ENCODE data around the gene EPOP.

- TF ChIP-seq EZH2phosphoT487 (IDR thresholded peaks at IDR 0.05; ENCODE audit: low read depth, severe bottlenecking, unreplicated experiment), result no peak
- TF ChIP-seq CTCF (IDR thresholded peaks at IDR 0.05; ENCODE audit: poor library complexity), result no peak
- TF ChIP-seq EZH2 (IDR thresholded peaks at IDR 0.05; ENCODE audit: borderline replicate concordance), result no peak
Measured at GRCh38 chr17:38703742-38704605, 29.2 kb upstream of the EPOP start.
